Measurements from ENCODE around the gene MCTP1. TPM values are rescaled to one million over a fixed set of nuclear protein-coding genes. Genes with fewer than 3 reads are reported as not detected.

Gene MCTP1
- total and polyA plus RNA-seq, 2 of the 8 experiments (the other 6 are each of a cell fraction or from before 2014, with no cell fraction given) = 0.56 to 3.4 TPM

GRCh38 chr5:95241161-95241560 is 43.7 kb downstream of the MCTP1 start:
- Histone ChIP-seq H4K91ac (replicated peaks; ENCODE audit: insufficient read length, low read length) (no peak overlapping the region), H3K56ac (replicated peaks; ENCODE audit: insufficient read length, low read depth, low read length) (no peak overlapping the region), H3K79me1 (ENCODE audit: low read depth, low read length) (no peaks in the 10 kb centered on the region), H3K9ac (replicated peaks in 1 of 4; ENCODE audit: extremely low read depth in 1 of 4, low read depth in 3 of 4, low read length in 3 of 4) (no peak overlapping the region), H2AFZ (ENCODE audit: low read length) (no peak overlapping the region), H3K27ac (ENCODE audit: low read depth, low read length) (no peak overlapping the region), H3K79me2 (ENCODE audit: control insufficient read depth in 1 of 2, insufficient read depth in 2 of 2, low read length in 2 of 2) (no peaks in the 10 kb centered on the region), H3K18ac (ENCODE audit: extremely low read depth, low read length) (no peak overlapping the region), H3K4me1 (replicated peaks in 1 of 4; ENCODE audit: control insufficient read depth in 3 of 4, insufficient read depth in 4 of 4, low read length in 3 of 4) (no peaks in the 10 kb centered on the region), H2BK12ac (ENCODE audit: low read depth, low read length) (no peak overlapping the region), H2BK15ac (ENCODE audit: low read length) (no peak overlapping the region), H3K14ac (ENCODE audit: insufficient read length) (no peak overlapping the region), H2BK5ac (ENCODE audit: low read depth, low read length) (no peak overlapping the region), H3K36me3 (ENCODE audit: control insufficient read depth in 2 of 4, insufficient read depth in 4 of 4, low read length in 3 of 4) (no peaks in the 10 kb centered on the region), H3K23ac (ENCODE audit: insufficient read length) (no peak overlapping the region), H3K23me2 (ENCODE audit: low read depth, low read length) (no peaks in the 10 kb centered on the region), H3K27me3 (replicated peaks in 1 of 4; ENCODE audit: control insufficient read depth in 3 of 4, extremely low read depth in 1 of 4, insufficient read depth in 3 of 4, low read length in 3 of 4) (peaks cover 0 to 1% (median 0%) of the 10 kb centered on the region in 4 experiments; a peak in 1 of 7 replicates), H4K20me1 (replicated peaks in 1 of 2; ENCODE audit: control insufficient read depth in 1 of 2, insufficient read depth in 2 of 2, low read length in 2 of 2) (no peaks in the 10 kb centered on the region), H2BK120ac (replicated peaks; ENCODE audit: low read depth, low read length) (no peak overlapping the region), H3K4me2 (ENCODE audit: insufficient read depth in 1 of 2, low read depth in 2 of 2, low read length in 2 of 2) (no peak overlapping the region), H3K4me3 (ENCODE audit: extremely low read depth in 1 of 4, insufficient read depth in 2 of 4, low read depth in 3 of 4, low read length in 4 of 4) (no peak overlapping the region), H4K5ac (ENCODE audit: insufficient read length, low read depth, low read length) (no peak overlapping the region), H3K9me3 (ENCODE audit: insufficient read depth in 2 of 2, low read depth in 1 of 2, low read length in 1 of 2) (no peaks in the 10 kb centered on the region), H4K8ac (ENCODE audit: extremely low read depth, insufficient read depth, low read length) (no peak overlapping the region), H2AK5ac (ENCODE audit: low read depth, low read length) (no peak overlapping the region), H2BK20ac (ENCODE audit: low read length) (no peak overlapping the region), H3K4ac (replicated peaks; ENCODE audit: insufficient read length, low read depth, low read length) (no peak overlapping the region)
- FAIRE-seq = no peak
- POLR2A ChIA-PET (ENCODE audit: partially characterized antibody) = no interaction called here
- DNase-seq (ENCODE audit: low read depth in 1 of 2, low spot score in 2 of 2) = no peak
- CTCF ChIA-PET (ENCODE audit: partially characterized antibody) = interaction anchor here (1.0 to 1.9 kb wide), 3 partner anchors 21 to 273 kb away, joined by 3 to 6 read pairs (median 4); no protein-coding TSS in a partner anchor
- TF ChIP-seq ATF3 (IDR thresholded peaks at IDR 0.05; ENCODE audit: insufficient read depth, low read depth, low read length) = no peak
- TF ChIP-seq GTF2F1 (IDR thresholded peaks at IDR 0.05; ENCODE audit: borderline replicate concordance, low read depth, low read length) = no peak
- TF ChIP-seq PHF8 (conservative IDR thresholded peaks at IDR 0.05; ENCODE audit: low read depth, low read length) = no peak
- no peak for TF ChIP-seq POLR2AphosphoS5 (IDR thresholded peaks at IDR 0.05; ENCODE audit: low read depth, low read length)
- TF ChIP-seq JUND (IDR thresholded peaks at IDR 0.05; ENCODE audit: low read length) = no peak
- no peak for TF ChIP-seq RBBP5 (IDR thresholded peaks at IDR 0.05; ENCODE audit: borderline replicate concordance, low read depth, low read length)
- TF ChIP-seq EZH2 (IDR thresholded peaks at IDR 0.05; ENCODE audit: low read depth, low read length, severe bottlenecking) = no peak
- TF ChIP-seq CBX5 (IDR thresholded peaks at IDR 0.05; ENCODE audit: low read depth, low read length) = no peak
- TF ChIP-seq RNF2 (IDR thresholded peaks at IDR 0.05; ENCODE audit: borderline replicate concordance, low read depth, low read length, missing control alignments, poor library complexity, severe bottlenecking) = no peak
- no peak for TF ChIP-seq EGR1 (IDR thresholded peaks at IDR 0.05; ENCODE audit: borderline replicate concordance, low read depth, low read length)
- TF ChIP-seq ZNF274 (IDR thresholded peaks at IDR 0.05; ENCODE audit: borderline replicate concordance, extremely low read depth, low read length) = no peak
- TF ChIP-seq CREB1 (IDR thresholded peaks at IDR 0.05) = no peak
- no peak for TF ChIP-seq POLR2A (IDR thresholded peaks at IDR 0.05; ENCODE audit: control extremely low read depth in 1 of 2, low read depth in 2 of 2, low read length in 2 of 2)
- no peak for TF ChIP-seq NRF1 (IDR thresholded peaks at IDR 0.05; ENCODE audit: low read depth, low read length)
- no peak for TF ChIP-seq RAD21 (IDR thresholded peaks at IDR 0.05 in 1 of 2, conservative IDR thresholded peaks at IDR 0.05 in 1 of 2; ENCODE audit: low read depth in 2 of 2, low read length in 2 of 2)

Measured in H1 (cell line).